Neural crest cell (in vitro differentiated cells): ENCODE data around the gene NPEPL1. TPM values are rescaled to one million over a fixed set of nuclear protein-coding genes. Genes with fewer than 3 reads are reported as not detected.

Experiments
- DNase-seq: peaks from one replicate; pipeline ENCODE4 v3.0.0; 2021; ENCODE audit warnings: low read depth, mixed read lengths, low spot score
- H3K27ac Mint-ChIP-seq: one replicate; pipeline ENCODE4 v1.8.0; 2021; ENCODE audit warnings: mild to moderate bottlenecking, mixed read lengths; ENCODE audit not compliant: unreplicated experiment
- H3K27me3 Mint-ChIP-seq: 2 replicates; pipeline ENCODE4 v1.8.0; 2021; ENCODE audit warnings: low read depth, mild to moderate bottlenecking, mixed read lengths
- H3K36me3 Mint-ChIP-seq: 2 replicates; pipeline ENCODE4 v1.8.0; 2021; ENCODE audit warnings: low read depth, mild to moderate bottlenecking, mixed read lengths
- H3K4me1 Mint-ChIP-seq: 2 replicates; pipeline ENCODE4 v1.8.0; 2021; ENCODE audit warnings: mixed read lengths
- H3K4me3 Mint-ChIP-seq: one replicate; pipeline ENCODE4 v1.8.0; 2021; ENCODE audit warnings: mild to moderate bottlenecking, mixed read lengths
- H3K9me3 Mint-ChIP-seq: 2 replicates; pipeline ENCODE4 v1.8.0; 2021; ENCODE audit warnings: mixed read lengths
- total RNA-seq: library from RNA; stranded (reverse); gene quantifications from 2 replicates; pipeline ENCODE4 v1.2.1, GENCODE V29; 2021
- TF ChIP-seq, protein P1 (sequence below): fragments of 200-600 bp; sonication (generic); conservative IDR thresholded peaks from 2 replicates; pipeline ENCODE4 v1.5.0; 2021; ENCODE audit warnings: antibody characterized with exemption, mild to moderate bottlenecking

Gene NPEPL1
- total RNA-seq, 1 donor from 2014 or later, result 34.0 TPM

DNA sequence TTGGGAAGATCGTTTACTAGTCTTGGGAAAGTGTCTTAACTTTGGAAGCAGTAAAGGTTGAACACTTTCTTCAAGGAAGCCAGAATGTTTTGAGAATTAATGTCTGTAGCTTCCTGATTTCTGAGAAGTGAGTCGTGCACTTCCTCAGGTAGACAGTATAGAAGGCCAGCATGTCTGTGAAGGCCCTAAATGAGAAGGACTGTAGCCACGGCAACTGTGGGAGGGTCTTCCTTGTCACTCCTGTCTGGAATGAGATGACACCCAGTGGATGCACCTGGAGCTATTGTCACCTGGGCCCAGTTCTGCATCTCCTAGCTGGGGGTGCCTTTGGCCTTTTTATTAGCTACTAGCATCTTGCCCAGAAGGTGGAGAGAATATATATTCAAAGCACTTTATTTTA is 32.8 kb upstream of the NPEPL1 start:
- Mint-ChIP-seq H3K27me3 (no peaks in the 10 kb centered on the region), H3K9me3 (no peaks in the 10 kb centered on the region), H3K4me1 (peaks cover 30% of the 10 kb centered on the region), H3K36me3 (no peaks in the 10 kb centered on the region), H3K27ac (peak overlapping the region; percentile 5), H3K4me3 (no peak overlapping the region)
- TF ChIP-seq, protein P1, sequence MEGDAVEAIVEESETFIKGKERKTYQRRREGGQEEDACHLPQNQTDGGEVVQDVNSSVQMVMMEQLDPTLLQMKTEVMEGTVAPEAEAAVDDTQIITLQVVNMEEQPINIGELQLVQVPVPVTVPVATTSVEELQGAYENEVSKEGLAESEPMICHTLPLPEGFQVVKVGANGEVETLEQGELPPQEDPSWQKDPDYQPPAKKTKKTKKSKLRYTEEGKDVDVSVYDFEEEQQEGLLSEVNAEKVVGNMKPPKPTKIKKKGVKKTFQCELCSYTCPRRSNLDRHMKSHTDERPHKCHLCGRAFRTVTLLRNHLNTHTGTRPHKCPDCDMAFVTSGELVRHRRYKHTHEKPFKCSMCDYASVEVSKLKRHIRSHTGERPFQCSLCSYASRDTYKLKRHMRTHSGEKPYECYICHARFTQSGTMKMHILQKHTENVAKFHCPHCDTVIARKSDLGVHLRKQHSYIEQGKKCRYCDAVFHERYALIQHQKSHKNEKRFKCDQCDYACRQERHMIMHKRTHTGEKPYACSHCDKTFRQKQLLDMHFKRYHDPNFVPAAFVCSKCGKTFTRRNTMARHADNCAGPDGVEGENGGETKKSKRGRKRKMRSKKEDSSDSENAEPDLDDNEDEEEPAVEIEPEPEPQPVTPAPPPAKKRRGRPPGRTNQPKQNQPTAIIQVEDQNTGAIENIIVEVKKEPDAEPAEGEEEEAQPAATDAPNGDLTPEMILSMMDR, result no peak
- DNase-seq, result no peak

DNA sequence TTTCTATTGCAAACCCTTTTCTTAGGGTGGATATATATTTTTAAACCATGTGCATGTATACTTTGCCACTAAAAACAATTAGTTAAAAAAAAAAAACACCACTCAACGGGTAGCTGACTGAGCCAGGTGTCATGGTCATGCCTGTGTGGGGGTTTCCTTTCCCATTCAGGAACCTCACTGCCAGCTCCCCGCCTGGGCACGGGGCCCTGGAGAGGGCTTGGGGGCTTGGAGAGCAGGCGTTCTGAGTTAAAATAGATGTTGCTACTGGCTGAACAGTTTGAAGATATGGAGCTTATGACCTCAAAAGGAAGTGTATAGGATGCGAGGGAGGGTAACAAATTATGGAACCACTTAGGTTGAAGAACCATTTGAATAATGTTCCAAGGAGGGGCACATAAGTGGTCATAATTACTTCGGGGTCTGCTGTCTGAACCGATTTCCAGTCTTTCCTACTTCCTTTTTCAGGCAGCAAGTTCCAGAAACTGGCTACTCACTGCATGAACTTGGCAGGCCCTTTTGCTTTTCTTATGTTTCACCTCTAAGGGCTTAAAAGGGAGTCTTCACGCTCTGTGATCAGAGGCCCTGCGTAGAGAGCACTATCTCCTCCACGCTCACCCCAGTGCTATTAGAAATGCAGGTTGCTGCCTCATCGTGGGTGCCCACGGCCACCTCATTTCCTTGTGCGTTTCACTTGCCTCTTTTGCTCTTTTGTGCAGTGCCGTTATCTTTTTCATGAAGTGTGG is 31.6 kb upstream of the NPEPL1 start:
- no peaks in the 10 kb centered on the region for H3K27me3 Mint-ChIP-seq
- H3K9me3 Mint-ChIP-seq, result no peaks in the 10 kb centered on the region
- DNase-seq, result no peak
- H3K4me1 Mint-ChIP-seq, result peaks cover 20% of the 10 kb centered on the region
- H3K36me3 Mint-ChIP-seq, result no peaks in the 10 kb centered on the region
- TF ChIP-seq, protein P1, result no peak
- H3K27ac Mint-ChIP-seq, result no peak overlapping the region
- no peak overlapping the region for H3K4me3 Mint-ChIP-seq

DNA sequence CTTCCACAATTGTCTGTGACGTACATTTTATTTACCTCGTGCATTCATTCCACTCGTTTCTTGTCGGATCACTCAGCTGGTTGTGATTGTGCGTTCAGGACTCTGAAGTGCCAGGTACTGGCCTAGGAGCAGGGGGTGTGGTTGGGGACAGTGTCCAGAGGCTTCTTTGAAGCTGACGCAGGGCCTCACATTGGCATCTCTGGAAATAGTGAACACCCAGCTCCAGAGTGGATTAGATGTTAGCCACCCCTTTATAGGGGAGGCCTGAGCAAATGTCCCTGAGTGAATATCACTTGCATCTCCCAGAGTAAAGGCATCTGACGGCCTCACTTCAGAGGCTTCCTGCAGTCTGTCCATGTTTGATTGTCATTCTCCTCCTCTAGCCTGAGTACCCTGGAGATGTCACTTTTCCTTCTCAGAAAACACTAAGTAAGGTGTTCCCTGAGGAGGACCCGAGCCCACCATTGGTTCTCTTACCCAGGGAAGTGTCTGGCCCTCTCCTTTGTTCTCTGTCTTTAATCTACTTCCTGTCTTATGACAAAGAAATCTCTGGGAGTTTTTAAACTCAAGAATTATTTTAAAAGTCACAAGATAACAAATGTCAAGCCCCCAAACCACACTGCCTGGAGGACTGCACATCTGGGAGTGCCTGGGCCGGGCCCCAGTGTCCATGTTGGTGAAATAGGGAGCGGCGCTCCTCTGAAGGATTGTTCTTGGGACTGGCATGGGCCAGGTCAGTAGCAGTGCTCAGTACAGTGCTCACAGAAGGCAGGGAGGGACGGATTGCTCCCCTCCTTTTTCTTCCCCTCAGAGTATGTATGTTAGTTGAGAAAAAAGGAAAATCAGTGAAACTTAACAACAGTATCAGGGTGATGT is 30.8 kb upstream of the NPEPL1 start:
- TF ChIP-seq, protein P1, result no peak
- Mint-ChIP-seq H3K36me3 (peaks cover under 1% of the 10 kb centered on the region), H3K4me3 (no peak overlapping the region), H3K9me3 (no peaks in the 10 kb centered on the region), H3K4me1 (peaks cover 12% of the 10 kb centered on the region), H3K27ac (no peak overlapping the region), H3K27me3 (no peaks in the 10 kb centered on the region)
- no peak for DNase-seq

DNA sequence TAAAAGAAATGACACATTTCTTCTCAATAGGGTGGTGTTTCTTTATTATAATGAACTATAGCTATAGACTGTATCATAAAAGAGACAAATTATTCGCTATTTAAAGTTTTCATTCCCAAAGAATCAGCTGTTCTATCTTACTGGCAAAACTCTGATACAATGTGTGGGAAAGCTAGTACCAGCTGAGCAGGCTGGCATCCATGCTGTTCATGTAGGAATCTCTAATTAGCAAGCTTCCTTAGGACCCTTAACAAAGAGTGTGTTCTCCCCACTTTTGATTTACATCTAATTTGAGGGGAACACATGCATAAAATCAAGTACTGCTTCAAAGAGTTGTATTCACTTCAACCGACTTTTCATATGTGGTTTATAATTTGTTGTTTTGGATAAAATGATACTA is 28.3 kb upstream of the NPEPL1 start:
- H3K4me3 Mint-ChIP-seq, result no peak overlapping the region
- H3K9me3 Mint-ChIP-seq, result no peaks in the 10 kb centered on the region
- H3K27ac Mint-ChIP-seq, result no peak overlapping the region
- no peaks in the 10 kb centered on the region for H3K4me1 Mint-ChIP-seq
- H3K27me3 Mint-ChIP-seq, result no peaks in the 10 kb centered on the region
- no peak for DNase-seq
- peaks cover 6% of the 10 kb centered on the region for H3K36me3 Mint-ChIP-seq
- TF ChIP-seq, protein P1, result no peak

DNA sequence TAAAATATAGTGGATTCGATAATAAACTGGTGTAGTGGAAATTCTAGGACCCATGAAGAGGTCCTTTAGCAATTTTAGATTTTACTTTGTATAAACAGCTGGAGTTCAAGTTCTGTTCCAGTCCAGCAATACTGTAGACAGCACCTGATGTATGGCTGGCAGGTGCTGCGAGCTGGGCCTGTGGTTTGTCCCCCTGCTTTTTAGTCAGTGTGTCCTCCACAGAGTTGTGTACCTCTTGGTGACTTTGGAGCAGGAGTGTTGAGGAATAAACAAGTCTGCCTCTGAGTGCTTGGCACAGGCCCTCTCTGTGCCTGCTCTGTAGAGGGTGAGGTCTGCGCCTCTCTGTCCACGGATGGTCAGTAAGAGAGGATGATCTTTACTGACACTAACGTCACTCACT is 27.7 kb upstream of the NPEPL1 start:
- no peaks in the 10 kb centered on the region for H3K4me1 Mint-ChIP-seq
- H3K36me3 Mint-ChIP-seq, result peaks cover 6% of the 10 kb centered on the region
- DNase-seq, result no peak
- TF ChIP-seq, protein P1, result no peak
- no peak overlapping the region for H3K4me3 Mint-ChIP-seq
- no peaks in the 10 kb centered on the region for H3K9me3 Mint-ChIP-seq
- H3K27me3 Mint-ChIP-seq, result no peaks in the 10 kb centered on the region
- H3K27ac Mint-ChIP-seq, result no peak overlapping the region
